ENCODE results near the gene PAPPA2. TPM values are rescaled to one million over a fixed set of nuclear protein-coding genes. Genes with fewer than 3 reads are reported as not detected.

PAPPA2 gene
- total and polyA plus RNA-seq, 2 of the 4 experiments (the other 2 are of a cell fraction), result 0.10 to 0.18 TPM

DNA sequence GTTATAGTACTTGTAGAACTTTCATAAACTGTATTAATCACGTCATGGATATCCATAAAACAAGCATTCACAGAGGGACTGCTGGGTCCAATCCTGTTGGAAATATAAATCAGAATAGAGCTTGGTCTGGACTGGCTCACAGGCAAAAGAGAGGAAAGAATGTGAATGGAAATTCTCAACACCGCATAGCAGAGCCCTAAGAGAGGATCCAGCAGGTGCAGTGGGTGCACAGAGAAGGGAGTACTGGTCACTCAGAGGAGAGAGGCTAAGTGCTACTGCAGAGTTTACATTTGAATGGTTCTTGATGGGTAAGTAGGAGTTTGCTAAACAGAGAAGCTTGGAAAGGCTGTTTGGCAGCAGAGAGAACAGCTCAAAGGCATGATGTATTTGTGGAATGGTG lies 231.7 kb downstream of the PAPPA2 start:
- Histone ChIP-seq H3K79me1 (ENCODE audit: low read depth in 1 of 2, low read length in 2 of 2) (no peaks in the 10 kb centered on the region), H3K4me2 (ENCODE audit: low read depth, low read length) (no peak overlapping the region), H2BK120ac (ENCODE audit: low read depth, low read length) (no peak overlapping the region), H3K18ac (ENCODE audit: low read depth, low read length) (no peak overlapping the region), H3K56ac (ENCODE audit: extremely low read depth, insufficient read depth, low read length) (no peak overlapping the region), H4K8ac (ENCODE audit: low read depth in 2 of 2, low read length in 2 of 2) (no peak overlapping the region), H3K27ac (ENCODE audit: insufficient read depth, low read length) (no peak overlapping the region), H2AK5ac (ENCODE audit: low read depth, low read length) (no peak overlapping the region), H3K4me3 (ENCODE audit: insufficient read depth, low read depth, low read length) (no peak overlapping the region), H3K4ac (ENCODE audit: low read depth, low read length) (no peak overlapping the region), H2BK20ac (ENCODE audit: low read depth, low read length) (no peak overlapping the region), H4K91ac (ENCODE audit: insufficient read depth, low read depth, low read length) (no peak overlapping the region), H3K27me3 (ENCODE audit: control insufficient read depth, insufficient read depth, low read length) (no peaks in the 10 kb centered on the region), H4K20me1 (ENCODE audit: insufficient read depth, low read length) (no peaks in the 10 kb centered on the region), H3K9ac (ENCODE audit: low read depth, low read length) (no peak overlapping the region), H2BK5ac (ENCODE audit: low read depth, low read length, poor library complexity, severe bottlenecking) (no peak overlapping the region), H3K4me1 (ENCODE audit: control insufficient read depth, insufficient read depth, low read length) (no peaks in the 10 kb centered on the region), H3K9me1 (ENCODE audit: insufficient read depth, low read length) (no peaks in the 10 kb centered on the region), H3K36me3 (ENCODE audit: control insufficient read depth, insufficient read depth, low read length) (no peaks in the 10 kb centered on the region), H2AFZ (replicated peaks; ENCODE audit: low read length, poor library complexity) (no peak overlapping the region), H4K5ac (ENCODE audit: low read depth, low read length) (no peak overlapping the region), H2BK15ac (ENCODE audit: low read depth, low read length) (no peak overlapping the region), H3K23ac (ENCODE audit: low read depth, low read length) (no peak overlapping the region), H3K9me3 (ENCODE audit: control insufficient read depth, insufficient read depth, low read length) (no peaks in the 10 kb centered on the region), H2AK9ac (replicated peaks; ENCODE audit: low read depth, low read length, poor library complexity) (no peak overlapping the region), H3K14ac (replicated peaks; ENCODE audit: low read depth, low read length) (no peak overlapping the region)
- in situ Hi-C loops (cut with MboI; ENCODE audit: low sequenced_read_pairs) (no loop called here), dilution Hi-C loops (cut with HindIII; ENCODE audit: low sequenced_read_pairs, unreplicated experiment) (no loop called here), intact Hi-C loops (cut with micrococcal nuclease) (loop anchor here (5.0 kb wide), 1 partner anchor 1212 kb away; no protein-coding TSS in a partner anchor)
- DNase-seq (no peak), ATAC-seq (ENCODE audit: low read depth) (no peak)
- ChIA-PET CTCF (interaction anchor here (1.0 kb wide), 1 partner anchor 66 kb away, joined by 3 read pairs; no protein-coding TSS in a partner anchor), POLR2A (ENCODE audit: unreplicated experiment) (no interaction called here)
- BruUV-seq (replicated peaks), result no TSS peak
- TF ChIP-seq MAZ (IDR thresholded peaks at IDR 0.05; ENCODE audit: borderline replicate concordance, low read depth, low read length), result no peak
- TF ChIP-seq MXI1 (IDR thresholded peaks at IDR 0.05; ENCODE audit: borderline replicate concordance, low read depth, low read length), result no peak
- no peak for TF ChIP-seq POLR2A (IDR thresholded peaks at IDR 0.05; ENCODE audit: low read depth, low read length)
- no peak for TF ChIP-seq NFE2L2 (IDR thresholded peaks at IDR 0.05; ENCODE audit: low read depth, low read length)
- no peak for TF ChIP-seq MAFK (IDR thresholded peaks at IDR 0.05; ENCODE audit: low read depth, low read length)
- no peak for TF ChIP-seq RFX5 (IDR thresholded peaks at IDR 0.05; ENCODE audit: low read depth, low read length)
- TF ChIP-seq, protein P1, sequence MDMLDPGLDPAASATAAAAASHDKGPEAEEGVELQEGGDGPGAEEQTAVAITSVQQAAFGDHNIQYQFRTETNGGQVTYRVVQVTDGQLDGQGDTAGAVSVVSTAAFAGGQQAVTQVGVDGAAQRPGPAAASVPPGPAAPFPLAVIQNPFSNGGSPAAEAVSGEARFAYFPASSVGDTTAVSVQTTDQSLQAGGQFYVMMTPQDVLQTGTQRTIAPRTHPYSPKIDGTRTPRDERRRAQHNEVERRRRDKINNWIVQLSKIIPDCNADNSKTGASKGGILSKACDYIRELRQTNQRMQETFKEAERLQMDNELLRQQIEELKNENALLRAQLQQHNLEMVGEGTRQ (IDR thresholded peaks at IDR 0.05; ENCODE audit: low read depth, low read length), result no peak
- TF ChIP-seq RAD21 (IDR thresholded peaks at IDR 0.05; ENCODE audit: low read length), result no peak
- no peak for TF ChIP-seq CEBPB (IDR thresholded peaks at IDR 0.05; ENCODE audit: low read depth, low read length)
- no peak for TF ChIP-seq BHLHE40 (IDR thresholded peaks at IDR 0.05; ENCODE audit: low read depth, low read length)
- no peak for TF ChIP-seq RCOR1 (IDR thresholded peaks at IDR 0.05; ENCODE audit: insufficient replicate concordance, low read length)
- no peak for TF ChIP-seq ELK1 (IDR thresholded peaks at IDR 0.05; ENCODE audit: borderline replicate concordance, low read depth, low read length)
- no peak for TF ChIP-seq SMC3 (IDR thresholded peaks at IDR 0.05; ENCODE audit: low read depth, low read length)
- TF ChIP-seq CHD1 (IDR thresholded peaks at IDR 0.05; ENCODE audit: low read depth, low read length), result no peak
- TF ChIP-seq, protein P2, sequence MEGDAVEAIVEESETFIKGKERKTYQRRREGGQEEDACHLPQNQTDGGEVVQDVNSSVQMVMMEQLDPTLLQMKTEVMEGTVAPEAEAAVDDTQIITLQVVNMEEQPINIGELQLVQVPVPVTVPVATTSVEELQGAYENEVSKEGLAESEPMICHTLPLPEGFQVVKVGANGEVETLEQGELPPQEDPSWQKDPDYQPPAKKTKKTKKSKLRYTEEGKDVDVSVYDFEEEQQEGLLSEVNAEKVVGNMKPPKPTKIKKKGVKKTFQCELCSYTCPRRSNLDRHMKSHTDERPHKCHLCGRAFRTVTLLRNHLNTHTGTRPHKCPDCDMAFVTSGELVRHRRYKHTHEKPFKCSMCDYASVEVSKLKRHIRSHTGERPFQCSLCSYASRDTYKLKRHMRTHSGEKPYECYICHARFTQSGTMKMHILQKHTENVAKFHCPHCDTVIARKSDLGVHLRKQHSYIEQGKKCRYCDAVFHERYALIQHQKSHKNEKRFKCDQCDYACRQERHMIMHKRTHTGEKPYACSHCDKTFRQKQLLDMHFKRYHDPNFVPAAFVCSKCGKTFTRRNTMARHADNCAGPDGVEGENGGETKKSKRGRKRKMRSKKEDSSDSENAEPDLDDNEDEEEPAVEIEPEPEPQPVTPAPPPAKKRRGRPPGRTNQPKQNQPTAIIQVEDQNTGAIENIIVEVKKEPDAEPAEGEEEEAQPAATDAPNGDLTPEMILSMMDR (conservative IDR thresholded peaks at IDR 0.05; ENCODE audit: low read depth, low read length), result no peak
- TF ChIP-seq FOS (IDR thresholded peaks at IDR 0.05; ENCODE audit: low read depth, low read length), result no peak
- WGBS, 2 experiments (ENCODE audit: extremely low coverage in 2 of 2, insufficient read length in 1 of 2), result 71% methylated on average over 1 of the region's 2 CpGs; no CpG with 5 or more reads in 1 of the 2 experiments
